Measurements from ENCODE around the gene TIGD3.

Gene TIGD3

DNA sequence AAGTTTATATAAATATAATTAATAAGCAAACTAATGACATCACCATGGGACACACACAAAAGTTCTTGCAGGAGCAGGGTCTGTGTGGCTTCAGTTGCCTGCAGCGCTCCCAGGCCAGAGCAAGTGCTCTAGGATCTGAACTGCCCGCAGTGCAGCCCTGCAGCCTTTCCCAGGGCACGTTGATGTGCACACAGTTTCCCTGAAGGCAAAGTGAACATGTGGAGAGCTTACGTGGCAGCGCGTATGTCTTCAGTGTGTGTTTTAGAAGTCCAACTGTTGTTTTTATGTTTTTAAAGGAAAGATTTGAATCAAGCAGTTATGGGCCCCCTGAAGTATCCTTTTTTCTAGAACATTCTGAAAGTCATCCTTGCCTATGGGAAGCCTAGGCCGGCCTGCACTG, 1.2 kb upstream of the TIGD3 start:
- CTCF ChIA-PET = interaction anchor here (0.6 to 1.7 kb wide), 7 partner anchors 11 to 113 kb away, joined by 3 to 5 read pairs (median 4); no protein-coding TSS in a partner anchor
- POLR2A ChIA-PET (ENCODE audit: low non-redundant PET) = no interaction called here
- TF ChIP-seq, protein P1, sequence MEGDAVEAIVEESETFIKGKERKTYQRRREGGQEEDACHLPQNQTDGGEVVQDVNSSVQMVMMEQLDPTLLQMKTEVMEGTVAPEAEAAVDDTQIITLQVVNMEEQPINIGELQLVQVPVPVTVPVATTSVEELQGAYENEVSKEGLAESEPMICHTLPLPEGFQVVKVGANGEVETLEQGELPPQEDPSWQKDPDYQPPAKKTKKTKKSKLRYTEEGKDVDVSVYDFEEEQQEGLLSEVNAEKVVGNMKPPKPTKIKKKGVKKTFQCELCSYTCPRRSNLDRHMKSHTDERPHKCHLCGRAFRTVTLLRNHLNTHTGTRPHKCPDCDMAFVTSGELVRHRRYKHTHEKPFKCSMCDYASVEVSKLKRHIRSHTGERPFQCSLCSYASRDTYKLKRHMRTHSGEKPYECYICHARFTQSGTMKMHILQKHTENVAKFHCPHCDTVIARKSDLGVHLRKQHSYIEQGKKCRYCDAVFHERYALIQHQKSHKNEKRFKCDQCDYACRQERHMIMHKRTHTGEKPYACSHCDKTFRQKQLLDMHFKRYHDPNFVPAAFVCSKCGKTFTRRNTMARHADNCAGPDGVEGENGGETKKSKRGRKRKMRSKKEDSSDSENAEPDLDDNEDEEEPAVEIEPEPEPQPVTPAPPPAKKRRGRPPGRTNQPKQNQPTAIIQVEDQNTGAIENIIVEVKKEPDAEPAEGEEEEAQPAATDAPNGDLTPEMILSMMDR (conservative IDR thresholded peaks at IDR 0.05; ENCODE audit: low read depth) = no peak
- no peak for DNase-seq (ENCODE audit: low spot score)
- peak overlapping the region; percentile 72 for H3K27ac ChIP-seq

DNA sequence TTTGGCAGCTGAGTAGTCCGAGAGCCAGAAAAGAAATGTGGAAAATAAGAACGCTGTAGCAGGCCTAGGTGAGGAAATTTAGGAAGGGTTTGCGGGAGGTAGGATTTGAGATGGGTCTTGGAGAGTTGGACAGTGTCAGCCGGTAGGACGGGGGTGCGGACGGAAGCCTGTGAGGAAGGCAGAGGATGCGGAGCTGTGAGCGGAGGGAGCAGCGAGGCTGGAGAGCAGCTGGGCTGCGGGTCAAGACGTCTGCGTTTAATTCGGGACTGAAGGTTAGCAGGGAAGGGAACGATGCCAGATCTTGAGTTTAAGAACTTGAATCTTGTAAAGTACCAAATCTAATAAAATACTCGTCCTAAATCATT, 669 bp upstream of the TIGD3 start:
- ChIA-PET CTCF (interaction anchor here (0.9 kb wide), 1 partner anchor 39 kb away, joined by 4 read pairs; no protein-coding TSS in a partner anchor), POLR2A (ENCODE audit: low non-redundant PET) (no interaction called here)
- TF ChIP-seq, protein P1 (conservative IDR thresholded peaks at IDR 0.05; ENCODE audit: low read depth) = no peak
- H3K27ac ChIP-seq = peak overlapping the region; percentile 72
- DNase-seq (ENCODE audit: low spot score) = no peak

DNA sequence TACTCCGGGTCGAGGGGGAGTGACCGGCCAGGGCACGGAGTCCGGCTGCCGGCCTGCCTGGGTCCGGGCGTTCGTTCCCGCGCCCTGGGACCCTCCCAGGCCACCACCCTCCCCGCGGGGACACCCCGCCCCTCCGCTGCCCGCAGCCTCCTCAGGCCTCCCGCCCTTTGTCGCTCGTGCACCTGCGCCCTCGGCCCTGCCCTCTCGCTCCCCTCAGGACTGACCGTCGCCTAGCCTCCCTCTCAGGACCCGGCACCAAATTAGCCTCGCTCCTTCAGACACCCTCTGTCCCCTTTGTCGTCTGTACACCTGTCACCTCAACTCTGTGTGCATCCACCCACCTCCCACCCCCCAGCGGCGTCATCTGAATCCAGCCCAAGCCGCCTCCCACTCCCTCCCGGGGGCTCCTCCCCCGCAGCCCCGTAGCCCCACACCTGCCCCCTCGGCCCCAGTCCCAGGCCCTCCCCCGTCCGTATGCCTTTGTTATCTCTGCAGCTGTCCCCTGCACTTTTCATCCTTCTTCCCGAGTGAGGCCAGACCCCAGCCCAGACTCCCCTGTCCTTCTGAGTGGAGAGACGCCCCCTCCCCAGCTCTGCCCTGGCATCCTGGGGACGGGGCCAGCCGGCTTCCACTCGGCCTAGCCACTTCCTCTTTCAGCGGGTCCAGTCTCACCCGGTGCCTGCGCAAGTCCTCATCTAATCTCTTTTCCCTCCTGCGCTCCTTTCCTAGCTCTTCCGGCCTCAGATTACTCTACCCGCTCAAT, 643 bp downstream of the TIGD3 start:
- ChIA-PET CTCF (interaction anchor here (0.8 kb wide), 1 partner anchor 166 kb away, joined by 5 read pairs; no protein-coding TSS in a partner anchor), POLR2A (ENCODE audit: low non-redundant PET) (interaction anchor here (0.7 kb wide), 1 partner anchor 27 kb away, joined by 3 read pairs; the partner anchor contains the start of gene SLC25A45)
- TF ChIP-seq, protein P1 (conservative IDR thresholded peaks at IDR 0.05; ENCODE audit: low read depth) = no peak
- no peak for DNase-seq (ENCODE audit: low spot score)
- H3K27ac ChIP-seq = peak overlapping the region; percentile 72

DNA sequence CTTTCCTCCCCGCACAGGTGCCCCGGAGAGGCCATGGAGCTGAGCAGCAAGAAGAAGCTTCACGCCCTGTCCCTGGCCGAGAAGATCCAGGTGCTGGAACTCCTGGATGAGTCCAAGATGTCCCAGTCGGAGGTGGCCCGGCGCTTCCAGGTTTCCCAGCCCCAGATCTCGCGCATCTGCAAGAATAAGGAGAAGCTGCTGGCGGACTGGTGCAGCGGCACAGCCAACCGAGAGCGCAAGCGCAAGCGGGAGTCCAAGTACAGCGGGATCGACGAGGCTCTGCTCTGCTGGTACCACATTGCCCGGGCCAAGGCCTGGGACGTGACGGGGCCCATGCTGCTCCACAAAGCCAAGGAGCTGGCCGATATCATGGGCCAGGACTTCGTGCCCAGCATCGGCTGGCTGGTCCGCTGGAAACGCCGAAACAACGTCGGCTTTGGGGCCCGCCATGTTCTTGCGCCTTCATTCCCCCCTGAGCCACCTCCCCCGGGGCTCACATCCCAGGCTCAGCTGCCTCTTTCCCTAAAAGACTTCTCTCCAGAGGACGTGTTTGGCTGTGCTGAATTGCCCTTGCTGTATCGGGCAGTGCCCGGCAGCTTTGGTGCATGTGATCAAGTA, 1.3 kb downstream of the TIGD3 start:
- TF ChIP-seq, protein P1 (conservative IDR thresholded peaks at IDR 0.05; ENCODE audit: low read depth) = no peak
- ChIA-PET CTCF (interaction anchor here (0.8 kb wide), 1 partner anchor 165 kb away, joined by 5 read pairs; no protein-coding TSS in a partner anchor), POLR2A (ENCODE audit: low non-redundant PET) (interaction anchor here (0.5 to 0.7 kb wide), 2 partner anchors 24 to 27 kb away, joined by 3 read pairs; partner anchors contain the start of gene SLC25A45)
- DNase-seq (ENCODE audit: low spot score) = no peak
- no peak overlapping the region for H3K27ac ChIP-seq

DNA sequence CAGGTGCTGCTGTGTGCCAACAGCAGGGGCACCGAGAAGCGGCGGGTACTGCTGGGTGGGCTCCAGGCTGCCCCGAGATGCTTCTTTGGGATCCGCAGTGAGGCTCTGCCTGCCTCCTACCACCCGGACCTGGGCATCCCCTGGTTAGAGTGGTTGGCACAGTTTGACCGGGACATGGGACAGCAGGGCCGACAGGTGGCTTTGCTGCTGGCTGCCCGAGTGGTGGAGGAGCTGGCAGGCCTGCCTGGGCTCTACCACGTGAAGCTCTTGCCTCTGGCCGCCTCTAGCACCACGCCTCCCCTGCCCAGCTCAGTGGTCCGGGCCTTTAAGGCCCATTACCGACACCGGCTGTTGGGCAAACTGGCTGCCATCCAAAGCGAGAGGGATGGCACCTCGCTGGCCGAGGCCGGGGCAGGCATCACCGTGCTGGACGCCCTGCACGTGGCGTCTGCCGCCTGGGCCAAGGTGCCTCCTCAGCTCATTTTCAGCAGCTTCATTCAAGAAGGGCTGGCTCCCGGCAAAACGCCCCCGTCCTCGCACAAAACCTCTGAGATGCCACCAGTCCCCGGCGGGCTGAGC, 1.9 kb downstream of the TIGD3 start:
- TF ChIP-seq, protein P1 (conservative IDR thresholded peaks at IDR 0.05; ENCODE audit: low read depth) = no peak
- ChIA-PET CTCF (no interaction called here), POLR2A (ENCODE audit: low non-redundant PET) (no interaction called here)
- DNase-seq (ENCODE audit: low spot score) = no peak
- H3K27ac ChIP-seq = no peak overlapping the region

DNA sequence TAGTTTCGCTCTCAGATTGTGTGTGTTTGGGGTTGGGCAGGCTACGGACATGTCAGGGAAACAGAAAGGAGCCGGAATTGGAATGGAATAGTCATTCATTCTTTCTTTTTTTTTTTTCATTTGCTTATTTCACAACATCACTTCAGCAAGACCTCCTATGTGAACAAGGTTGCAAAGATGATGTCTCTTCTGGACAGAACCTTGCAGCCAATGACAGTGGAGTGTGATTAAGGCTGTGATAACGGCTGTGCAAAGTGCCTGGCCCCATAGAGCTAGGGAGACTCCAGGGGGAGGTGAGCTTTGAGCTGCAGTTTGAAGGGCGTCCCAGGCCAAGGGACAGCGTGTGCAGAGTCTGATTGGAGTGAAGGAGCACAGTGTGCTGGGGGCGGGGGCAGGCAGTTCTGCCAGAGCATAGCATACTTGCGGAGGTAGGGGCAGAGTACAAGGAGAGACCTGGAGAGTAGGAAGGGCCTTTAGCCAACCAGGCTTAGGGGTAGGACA, 3.4 kb downstream of the TIGD3 start:
- no peak overlapping the region for H3K27ac ChIP-seq
- no peak for DNase-seq (ENCODE audit: low spot score)
- POLR2A ChIA-PET (ENCODE audit: low non-redundant PET) = no interaction called here
- CTCF ChIA-PET = no interaction called here
- TF ChIP-seq, protein P1 (conservative IDR thresholded peaks at IDR 0.05; ENCODE audit: low read depth) = no peak

All from RWPE1 (cell line).